ENCODE results near the gene TPM4.
A peak's percentile ranks its signal among the peaks of the same experiment; 100 is the strongest.

The TPM4 gene

GRCh38 chr19:16133818-16134217 lies 57.5 kb downstream of the TPM4 start:
- DNase-seq: no peak

GRCh38 chr19:16134510-16134909 lies 58.2 kb downstream of the TPM4 start:
- DNase-seq: no peak

DNA sequence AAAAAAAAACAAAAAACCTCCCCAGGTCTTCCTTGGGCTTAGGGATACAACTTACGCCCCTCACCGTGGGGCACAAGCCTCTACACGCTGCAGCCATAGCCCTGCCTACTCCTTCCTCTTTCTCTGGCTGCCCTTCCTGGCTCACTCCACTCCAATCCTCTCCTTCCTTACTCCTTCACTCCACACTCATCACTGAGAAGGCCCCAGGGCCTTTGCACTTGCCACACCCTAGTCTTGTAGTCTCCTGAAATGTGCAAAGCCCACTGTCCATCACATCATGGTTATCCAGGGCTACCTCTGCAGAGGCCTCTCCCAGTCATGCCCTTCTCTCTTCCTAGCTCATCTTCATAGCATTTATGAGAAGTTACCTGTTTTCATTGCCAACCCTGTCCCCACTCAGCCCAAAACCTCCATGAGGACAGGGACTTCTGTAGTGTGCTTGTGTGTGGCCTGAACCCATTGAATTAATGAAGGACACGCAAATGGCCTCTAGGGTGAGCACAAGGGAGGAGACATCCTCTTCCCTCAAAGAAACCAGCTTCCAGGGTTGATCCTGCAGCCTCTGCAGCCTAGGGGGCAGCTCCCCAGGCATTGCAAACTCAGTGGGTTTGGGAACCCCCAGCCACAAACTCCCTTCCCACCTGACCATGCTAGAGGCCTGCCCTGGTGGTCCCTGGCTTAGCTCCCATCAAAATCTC lies 59.3 kb downstream of the TPM4 start:
- no peak for DNase-seq

- DNase-seq: no peak
Measured at GRCh38 chr19:16136185-16136999, 60.1 kb downstream of the TPM4 start.

GRCh38 chr19:16139752-16140151 lies 63.5 kb downstream of the TPM4 start:
- DNase-seq: peak; percentile 53

DNA sequence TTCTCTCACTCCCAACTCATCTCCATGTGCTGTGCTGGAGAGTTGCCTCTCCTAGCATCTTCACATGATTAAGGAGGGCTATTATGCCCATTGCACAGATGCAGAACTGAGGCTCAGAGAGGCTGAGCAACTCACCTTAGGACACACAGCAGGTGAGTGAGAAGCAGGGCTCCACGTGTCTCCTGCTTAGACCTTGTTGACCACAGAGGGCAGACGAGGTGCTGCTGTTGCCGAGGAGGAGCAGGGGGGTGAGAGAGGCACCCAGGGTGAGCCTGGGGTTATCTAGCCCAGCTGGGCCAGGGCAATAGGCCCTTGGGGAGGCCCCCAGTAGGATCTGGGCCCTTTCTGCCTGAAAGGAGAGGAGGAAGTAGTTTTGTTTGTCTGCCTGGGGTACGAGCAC lies 64.7 kb downstream of the TPM4 start:
- DNase-seq: peak; percentile 65

DNA sequence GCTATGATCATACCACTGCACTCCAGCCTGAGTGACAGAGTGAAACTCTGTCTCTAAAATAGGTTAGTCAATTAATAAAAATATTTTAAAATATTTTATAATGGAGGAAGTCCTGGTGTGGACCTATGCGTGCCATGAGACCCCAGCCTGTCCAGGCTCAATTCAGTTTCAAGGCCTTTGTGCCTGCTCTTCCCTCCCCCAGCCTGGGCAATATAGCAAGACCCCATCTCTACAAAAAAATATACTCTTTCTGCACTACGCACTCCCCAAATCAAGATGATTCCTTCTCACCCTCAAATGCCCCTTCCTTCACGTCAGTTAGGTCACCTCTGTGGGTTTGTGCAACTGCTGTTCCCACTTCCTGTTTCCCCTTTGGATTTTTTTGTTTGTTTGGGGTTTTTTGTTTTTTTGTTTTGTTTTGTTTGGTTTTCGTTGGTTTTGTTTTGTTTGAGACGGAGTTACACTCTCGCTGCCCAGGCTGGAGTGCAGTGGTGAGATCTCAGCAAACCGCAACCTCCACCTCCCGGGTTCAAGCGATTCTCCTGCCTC lies 65.8 kb downstream of the TPM4 start:
- no peak for DNase-seq

- DNase-seq: peak; percentile 65
Measured at GRCh38 chr19:16143399-16144215, 67.3 kb downstream of the TPM4 start, which contains the start of gene HSH2D. HSH2D (plus strand) TSS chr19:16143685; CDS start chr19:16148751, 5,066 bp downstream.

- no peak for DNase-seq
Measured at GRCh38 chr19:16144216-16144581, 67.9 kb downstream of the TPM4 start.

DNA sequence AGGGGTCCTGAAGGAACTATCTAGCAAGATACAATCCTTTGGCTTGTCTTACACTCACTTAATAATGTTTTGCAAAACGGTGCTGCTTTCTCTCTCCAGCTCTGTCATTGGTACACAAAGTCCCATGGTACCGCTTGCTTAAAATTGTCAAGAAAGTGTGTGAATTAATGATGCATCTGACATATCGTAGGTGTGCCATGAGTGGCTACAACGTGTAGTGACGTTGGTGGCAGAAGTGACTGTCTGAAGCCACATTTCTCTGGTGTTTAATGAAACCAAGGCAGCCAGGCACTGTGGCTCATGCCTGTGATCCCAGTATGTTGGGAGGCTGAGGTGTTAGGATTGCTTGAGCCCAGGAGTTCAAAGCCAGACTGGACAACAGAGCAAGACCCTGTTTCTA lies 69.8 kb downstream of the TPM4 start:
- no peak for DNase-seq

DNA sequence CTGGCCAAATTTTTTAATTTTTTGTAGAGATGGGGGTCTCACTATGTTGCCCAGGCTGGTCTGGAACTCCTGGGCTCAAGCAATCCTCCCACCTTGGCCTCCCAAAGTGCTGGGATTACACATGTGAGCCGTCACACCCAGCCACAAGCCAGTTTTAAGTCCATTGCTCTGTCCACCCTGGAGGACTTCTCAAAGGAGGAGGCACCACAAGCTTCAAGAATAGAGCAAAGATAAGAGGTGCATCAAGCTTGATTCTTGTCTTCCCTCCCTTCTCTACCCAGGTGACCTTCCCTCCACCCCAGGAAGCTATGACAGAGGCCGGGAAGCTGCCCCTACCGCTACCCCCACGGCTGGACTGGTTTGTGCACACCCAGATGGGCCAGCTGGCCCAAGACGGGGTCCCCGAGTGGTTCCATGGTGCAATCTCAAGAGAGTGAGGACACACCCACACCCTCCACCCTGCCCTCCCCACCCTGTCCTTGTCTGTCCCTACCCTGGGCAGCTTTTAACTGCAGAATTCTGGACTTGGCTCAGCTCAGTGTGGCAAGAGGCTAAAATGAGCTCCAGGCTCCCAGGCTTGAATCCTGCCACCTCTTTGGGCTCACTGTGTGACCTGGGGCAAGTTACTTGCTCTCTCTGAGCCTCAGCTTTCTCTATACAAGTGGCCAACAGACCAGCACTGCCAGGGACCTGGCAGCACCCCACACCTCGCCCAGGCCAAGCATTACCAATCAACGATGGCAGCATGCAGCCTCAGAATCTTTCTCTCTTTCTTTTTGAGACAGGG lies 72.3 kb downstream of the TPM4 start:
- DNase-seq: no peak

Measured in OCI-M1 (cell line).